MCF 10A (cell line): ENCODE measurements around the gene RSBN1. TPM values are rescaled to one million over a fixed set of nuclear protein-coding genes. Genes with fewer than 3 reads are reported as not detected.

Source experiments
- BruUV-seq: library from RNA; stranded (reverse); fragments of 400-500 nt; replicated peaks from 2 replicates; lab custom pipeline; 2021; lab: Mats Ljungman, UMichigan
- CTCF ChIA-PET: fragments of 300-600 bp; sonication (Branson Sonifier 250); formaldehyde crosslinking; extraction: SDS; loops from one replicate; lab custom pipeline; 2021; ENCODE audit warnings: antibody characterized with exemption, inconsistent platforms; lab: Yijun Ruan, JAX
- POLR2A ChIA-PET: fragments of 300-600, 350-650 bp; sonication (Branson Sonifier 250); formaldehyde crosslinking; extraction: SDS; loops from one replicate; lab custom pipeline; 2020; ENCODE audit warnings: antibody characterized with exemption, inconsistent platforms; lab: Yijun Ruan, JAX
- DNase-seq: peaks from one replicate; pipeline ENCODE4 v3.0.0-alpha.2; 2018; ENCODE audit not compliant: unreplicated experiment
- H3K27ac Mint-ChIP-seq: one replicate; pipeline ENCODE4 v1.8.0; 2022; ENCODE audit warnings: mild to moderate bottlenecking, low read depth, mixed read lengths; ENCODE audit not compliant: unreplicated experiment
- H3K27me3 Mint-ChIP-seq: one replicate; pipeline ENCODE4 v1.8.0; 2022; ENCODE audit warnings: mixed read lengths; ENCODE audit not compliant: insufficient read depth, unreplicated experiment
- H3K36me3 Mint-ChIP-seq: one replicate; pipeline ENCODE4 v1.8.0; 2022; ENCODE audit warnings: mild to moderate bottlenecking, moderate library complexity, mixed read lengths; ENCODE audit not compliant: insufficient read depth, unreplicated experiment
- H3K4me1 Mint-ChIP-seq: one replicate; pipeline ENCODE4 v1.8.0; 2022; ENCODE audit warnings: mixed read lengths; ENCODE audit not compliant: insufficient read depth, unreplicated experiment
- H3K4me3 Mint-ChIP-seq: one replicate; pipeline ENCODE4 v1.8.0; 2022; ENCODE audit warnings: mild to moderate bottlenecking, moderate library complexity, mixed read lengths; ENCODE audit not compliant: unreplicated experiment
- H3K9me3 Mint-ChIP-seq: one replicate; pipeline ENCODE4 v1.8.0; 2022; ENCODE audit warnings: mixed read lengths; ENCODE audit not compliant: unreplicated experiment
- CTCF ChIP-seq: fragments of 200-600 bp; IDR thresholded peaks from one replicate; pipeline ENCODE4 v1.8.0; 2022; ENCODE audit warnings: antibody characterized with exemption, mild to moderate bottlenecking; ENCODE audit not compliant: unreplicated experiment
- intact Hi-C: fragments of 100-400 bp; cut with micrococcal nuclease; formaldehyde crosslinking; loops from 2 replicates; pipeline ENCODE4 v1.14.1; 2022
- total RNA-seq: library from RNA; stranded (reverse); gene quantifications from 2 replicates; pipeline ENCODE4 v1.2.3, GENCODE V29; 2022

The RSBN1 gene
- total RNA-seq, 1 experiment from 2014 or later, result 11.8 TPM

GRCh38 chr1:113749402-113749801, 62.9 kb downstream of the RSBN1 start:
- no peak for TF ChIP-seq CTCF
- peaks cover 20% of the 10 kb centered on the region for H3K4me1 Mint-ChIP-seq
- POLR2A ChIA-PET, result interaction anchor here (0.6 to 0.7 kb wide), 2 partner anchors 605 to 1739 kb away, joined by 3 to 4 read pairs; no protein-coding TSS in a partner anchor
- H3K4me3 Mint-ChIP-seq, result no peak overlapping the region
- no peaks in the 10 kb centered on the region for H3K9me3 Mint-ChIP-seq
- no peaks in the 10 kb centered on the region for H3K27me3 Mint-ChIP-seq
- CTCF ChIA-PET, result interaction anchor here (0.7 to 1.3 kb wide), 3 partner anchors 14 to 608 kb away, joined by 3 to 5 read pairs (median 3); no protein-coding TSS in a partner anchor
- H3K27ac Mint-ChIP-seq, result no peak overlapping the region
- H3K36me3 Mint-ChIP-seq, result peaks cover 11% of the 10 kb centered on the region
- intact Hi-C loops, result no loop called here
- BruUV-seq, result no TSS peak
- DNase-seq, result no peak

GRCh38 chr1:113747376-113747775, 64.9 kb downstream of the RSBN1 start:
- no peak for TF ChIP-seq CTCF
- ChIA-PET POLR2A (interaction anchor here (0.8 to 2.2 kb wide), 3 partner anchors 10 to 13 kb away, joined by 3 to 12 read pairs (median 4); partner anchors contain the start of gene PHTF1), CTCF (interaction anchor here (0.8 kb wide), 1 partner anchor 11 kb away, joined by 3 read pairs; no protein-coding TSS in a partner anchor)
- intact Hi-C loops, result no loop called here
- Mint-ChIP-seq H3K27me3 (no peaks in the 10 kb centered on the region), H3K27ac (no peak overlapping the region), H3K9me3 (no peaks in the 10 kb centered on the region), H3K36me3 (peaks cover 11% of the 10 kb centered on the region), H3K4me3 (no peak overlapping the region), H3K4me1 (peaks cover 20% of the 10 kb centered on the region)
- DNase-seq, result no peak
- BruUV-seq, result no TSS peak

- H3K4me1 Mint-ChIP-seq, result peaks cover 20% of the 10 kb centered on the region
- intact Hi-C loops, result no loop called here
- DNase-seq, result no peak
- H3K4me3 Mint-ChIP-seq, result no peak overlapping the region
- CTCF ChIA-PET, result no interaction called here
- POLR2A ChIA-PET, result no interaction called here
- H3K27me3 Mint-ChIP-seq, result no peaks in the 10 kb centered on the region
- no peak for TF ChIP-seq CTCF
- no peaks in the 10 kb centered on the region for H3K9me3 Mint-ChIP-seq
- BruUV-seq, result no TSS peak
- H3K36me3 Mint-ChIP-seq, result peaks cover 8% of the 10 kb centered on the region
- H3K27ac Mint-ChIP-seq, result no peak overlapping the region
Measured at GRCh38 chr1:113745425-113745824, 66.9 kb downstream of the RSBN1 start.

GRCh38 chr1:113744114-113744513, 68.2 kb downstream of the RSBN1 start:
- H3K27ac Mint-ChIP-seq, result no peak overlapping the region
- intact Hi-C loops, result no loop called here
- POLR2A ChIA-PET, result no interaction called here
- CTCF ChIA-PET, result interaction anchor here (1.1 kb wide), 1 partner anchor 34 kb away, joined by 3 read pairs; no protein-coding TSS in a partner anchor
- no peak for TF ChIP-seq CTCF
- no peaks in the 10 kb centered on the region for H3K9me3 Mint-ChIP-seq
- no peak overlapping the region for H3K4me3 Mint-ChIP-seq
- peaks cover 4% of the 10 kb centered on the region for H3K36me3 Mint-ChIP-seq
- no peak for DNase-seq
- peaks cover 20% of the 10 kb centered on the region for H3K4me1 Mint-ChIP-seq
- no TSS peak for BruUV-seq
- no peaks in the 10 kb centered on the region for H3K27me3 Mint-ChIP-seq
